ENCODE measurements around the gene C19orf12. TPM values are rescaled to one million over a fixed set of nuclear protein-coding genes. Genes with fewer than 3 reads are reported as not detected.

The C19orf12 gene
- polyA plus RNA-seq, 1 donor from 2014 or later = 83.8 TPM

- TF ChIP-seq POLR2AphosphoS5 (IDR thresholded peaks at IDR 0.05) (no peak), TAF1 (IDR thresholded peaks at IDR 0.05; ENCODE audit: low read depth) (no peak), CTCF (IDR thresholded peaks at IDR 0.05; ENCODE audit: poor library complexity, severe bottlenecking) (no peak), REST (IDR thresholded peaks at IDR 0.05; ENCODE audit: borderline replicate concordance) (no peak), EP300 (conservative IDR thresholded peaks at IDR 0.05; ENCODE audit: poor library complexity, severe bottlenecking) (no peak), EZH2 (IDR thresholded peaks at IDR 0.05; ENCODE audit: borderline replicate concordance, insufficient read depth, low read length, poor library complexity, severe bottlenecking) (no peak), MXI1 (conservative IDR thresholded peaks at IDR 0.05; ENCODE audit: poor library complexity, severe bottlenecking) (no peak), RAD21 (conservative IDR thresholded peaks at IDR 0.05) (no peak), SMC3 (conservative IDR thresholded peaks at IDR 0.05; ENCODE audit: poor library complexity) (no peak)
- no peak overlapping the region for H3K27ac ChIP-seq (ENCODE audit: low read length)
- no peaks in the 10 kb centered on the region for H3K36me3 ChIP-seq (ENCODE audit: insufficient read depth, low read length)
- H3K4me2 ChIP-seq (ENCODE audit: low read length) = no peak overlapping the region
- H3K9me2 ChIP-seq (ENCODE audit: insufficient read depth, low read length) = no peaks in the 10 kb centered on the region
- no peaks in the 10 kb centered on the region for H3K9me3 ChIP-seq (ENCODE audit: low read length)
- no peak overlapping the region for H2AFZ ChIP-seq (ENCODE audit: low read depth, low read length)
- no peaks in the 10 kb centered on the region for H3F3A ChIP-seq (ENCODE audit: insufficient read depth, low read length, poor library complexity, severe bottlenecking)
- H3K9ac ChIP-seq (ENCODE audit: low read length) = no peak overlapping the region
- no peaks in the 10 kb centered on the region for H3K27me3 ChIP-seq (ENCODE audit: insufficient read depth, low read depth, low read length)
- no peak overlapping the region for H3K4me3 ChIP-seq (ENCODE audit: low read length)
- H4K20me1 ChIP-seq (ENCODE audit: insufficient read depth) = no peaks in the 10 kb centered on the region
- no peaks in the 10 kb centered on the region for H3K79me2 ChIP-seq (replicated peaks; ENCODE audit: insufficient read depth, low read length)
These were observed 12.1 kb downstream of the C19orf12 start for GRCh38 chr19:29702963-29703320.

- Histone ChIP-seq H3K9me3 (ENCODE audit: low read length) (no peaks in the 10 kb centered on the region), H3K9me2 (ENCODE audit: insufficient read depth, low read length) (no peaks in the 10 kb centered on the region), H3K79me2 (replicated peaks; ENCODE audit: insufficient read depth, low read length) (no peaks in the 10 kb centered on the region), H3K27me3 (ENCODE audit: insufficient read depth, low read depth, low read length) (no peaks in the 10 kb centered on the region), H3F3A (ENCODE audit: insufficient read depth, low read length, poor library complexity, severe bottlenecking) (no peaks in the 10 kb centered on the region), H3K4me2 (ENCODE audit: low read length) (no peak overlapping the region), H3K36me3 (ENCODE audit: insufficient read depth, low read length) (no peaks in the 10 kb centered on the region), H3K4me3 (ENCODE audit: low read length) (no peak overlapping the region), H4K20me1 (ENCODE audit: insufficient read depth) (no peaks in the 10 kb centered on the region), H3K9ac (ENCODE audit: low read length) (no peak overlapping the region), H2AFZ (ENCODE audit: low read depth, low read length) (no peak overlapping the region), H3K27ac (ENCODE audit: low read length) (no peak overlapping the region)
- TF ChIP-seq EZH2 (IDR thresholded peaks at IDR 0.05; ENCODE audit: borderline replicate concordance, insufficient read depth, low read length, poor library complexity, severe bottlenecking) = no peak
- no peak for TF ChIP-seq MXI1 (conservative IDR thresholded peaks at IDR 0.05; ENCODE audit: poor library complexity, severe bottlenecking)
- TF ChIP-seq POLR2AphosphoS5 (IDR thresholded peaks at IDR 0.05) = no peak
- TF ChIP-seq RAD21 (conservative IDR thresholded peaks at IDR 0.05) = no peak
- no peak for TF ChIP-seq CTCF (IDR thresholded peaks at IDR 0.05; ENCODE audit: poor library complexity, severe bottlenecking)
- no peak for TF ChIP-seq REST (IDR thresholded peaks at IDR 0.05; ENCODE audit: borderline replicate concordance)
- no peak for TF ChIP-seq TAF1 (IDR thresholded peaks at IDR 0.05; ENCODE audit: low read depth)
- no peak for TF ChIP-seq SMC3 (conservative IDR thresholded peaks at IDR 0.05; ENCODE audit: poor library complexity)
- TF ChIP-seq EP300 (conservative IDR thresholded peaks at IDR 0.05; ENCODE audit: poor library complexity, severe bottlenecking) = no peak
These were observed 12.7 kb downstream of the C19orf12 start for GRCh38 chr19:29702161-29702962.

Data from neural cell (in vitro differentiated cells).